Testis (tissue), 3 donors: ENCODE data around the gene ENTPD5. TPM values are rescaled to one million over a fixed set of nuclear protein-coding genes. Genes with fewer than 3 reads are reported as not detected.

ENCODE experiments used
- DNase-seq: peaks from one replicate; pipeline ENCODE4 v3.0.0-alpha.2; 2019
- H3K27ac ChIP-seq, 2 donors: fragments of 200-600 bp; sonication (generic); one replicate each; pipeline ENCODE4 v1.5.1; 2019
- H3K27me3 ChIP-seq: fragments of 200-600 bp; sonication (generic); one replicate; pipeline ENCODE4 v1.5.1; 2019
- H3K36me3 ChIP-seq: fragments of 200-600 bp; sonication (generic); one replicate; pipeline ENCODE4 v1.5.1; 2017; ENCODE audit warnings: low read depth; ENCODE audit errors: missing control alignments
- H3K4me1 ChIP-seq: fragments of 200-600 bp; sonication (generic); one replicate; pipeline ENCODE4 v1.5.1; 2019
- H3K4me3 ChIP-seq, 2 donors: fragments of 200-600 bp; sonication (generic); one replicate each; pipeline ENCODE4 v1.5.1; 2017 to 2019
- H3K9me3 ChIP-seq: fragments of 200-600 bp; sonication (generic); one replicate; pipeline ENCODE4 v1.5.1; 2017
- POLR2A ChIP-seq: fragments of 450-650 bp; IDR thresholded peaks from one replicate; pipeline ENCODE4 v1.6.1; 2017; ENCODE audit warnings: antibody characterized with exemption, mild to moderate bottlenecking, moderate library complexity
- WGBS, 2 donors: methylation state at CpG; one replicate each; pipeline ENCODE4 v1.1.5; 2018; 5-methylcytosine and 5-hydroxymethylcytosine counted together
- intact Hi-C: fragments of 100-400 bp; cut with DNase I; formaldehyde crosslinking; loops from one replicate; pipeline ENCODE4 v1.15.1; 2023; ENCODE audit warnings: low total_unique reads
- polyA plus RNA-seq: library from polyadenylated mRNA; stranded (reverse); fragments of 350-450 nt; fragmentation: Illumina TruSeq; extraction: RNeasy Lipid Tissue Mini Kit (QIAGEN cat#74804); gene quantifications from one replicate; pipeline ENCODE4 v1.2.3, GENCODE V29; 2014; ENCODE audit warnings: low read depth, low replicate concordance; ENCODE audit not compliant: insufficient read depth
- total RNA-seq, 2 donors: library from RNA; depleted of rRNA; stranded (reverse); fragments of >200 nt; gene quantifications; one replicate each; pipeline ENCODE4 v1.2.3, GENCODE V29; 2016
- TF ChIP-seq, protein P1 (sequence below), 3 experiments: fragments of 450-650 bp in 2 of 3; fragments of 200-600 bp in 1 of 3; sonication (generic) in 1 of 3; IDR thresholded peaks; one replicate each; pipeline ENCODE4 v1.5.1; 2016 to 2019; ENCODE audit warnings: antibody characterized with exemption in 3 of 3, mild to moderate bottlenecking in 2 of 3, moderate library complexity in 1 of 3

Gene ENTPD5
- total and polyA plus RNA-seq, 3 donors from 2014 or later, result 12.9 to 39.5 (median 20.3) TPM

GRCh38 chr14:74062809-74063150 is 43.7 kb upstream of the ENTPD5 start:
- no peak overlapping the region for H3K27ac ChIP-seq
- WGBS, 2 donors, result 91 to 98% methylated on average over 2 of the region's 2 CpGs
- TF ChIP-seq POLR2A, result no peak
- TF ChIP-seq, protein P1, sequence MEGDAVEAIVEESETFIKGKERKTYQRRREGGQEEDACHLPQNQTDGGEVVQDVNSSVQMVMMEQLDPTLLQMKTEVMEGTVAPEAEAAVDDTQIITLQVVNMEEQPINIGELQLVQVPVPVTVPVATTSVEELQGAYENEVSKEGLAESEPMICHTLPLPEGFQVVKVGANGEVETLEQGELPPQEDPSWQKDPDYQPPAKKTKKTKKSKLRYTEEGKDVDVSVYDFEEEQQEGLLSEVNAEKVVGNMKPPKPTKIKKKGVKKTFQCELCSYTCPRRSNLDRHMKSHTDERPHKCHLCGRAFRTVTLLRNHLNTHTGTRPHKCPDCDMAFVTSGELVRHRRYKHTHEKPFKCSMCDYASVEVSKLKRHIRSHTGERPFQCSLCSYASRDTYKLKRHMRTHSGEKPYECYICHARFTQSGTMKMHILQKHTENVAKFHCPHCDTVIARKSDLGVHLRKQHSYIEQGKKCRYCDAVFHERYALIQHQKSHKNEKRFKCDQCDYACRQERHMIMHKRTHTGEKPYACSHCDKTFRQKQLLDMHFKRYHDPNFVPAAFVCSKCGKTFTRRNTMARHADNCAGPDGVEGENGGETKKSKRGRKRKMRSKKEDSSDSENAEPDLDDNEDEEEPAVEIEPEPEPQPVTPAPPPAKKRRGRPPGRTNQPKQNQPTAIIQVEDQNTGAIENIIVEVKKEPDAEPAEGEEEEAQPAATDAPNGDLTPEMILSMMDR (IDR thresholded peaks at IDR 0.05), result no peak
- peaks cover 4% of the 10 kb centered on the region for H3K4me1 ChIP-seq
- no peaks in the 10 kb centered on the region for H3K27me3 ChIP-seq
- no peaks in the 10 kb centered on the region for H3K9me3 ChIP-seq
- no peak for DNase-seq
- no peak overlapping the region for H3K4me3 ChIP-seq
- H3K36me3 ChIP-seq, result no peaks in the 10 kb centered on the region
- intact Hi-C loops, result no loop called here

DNA sequence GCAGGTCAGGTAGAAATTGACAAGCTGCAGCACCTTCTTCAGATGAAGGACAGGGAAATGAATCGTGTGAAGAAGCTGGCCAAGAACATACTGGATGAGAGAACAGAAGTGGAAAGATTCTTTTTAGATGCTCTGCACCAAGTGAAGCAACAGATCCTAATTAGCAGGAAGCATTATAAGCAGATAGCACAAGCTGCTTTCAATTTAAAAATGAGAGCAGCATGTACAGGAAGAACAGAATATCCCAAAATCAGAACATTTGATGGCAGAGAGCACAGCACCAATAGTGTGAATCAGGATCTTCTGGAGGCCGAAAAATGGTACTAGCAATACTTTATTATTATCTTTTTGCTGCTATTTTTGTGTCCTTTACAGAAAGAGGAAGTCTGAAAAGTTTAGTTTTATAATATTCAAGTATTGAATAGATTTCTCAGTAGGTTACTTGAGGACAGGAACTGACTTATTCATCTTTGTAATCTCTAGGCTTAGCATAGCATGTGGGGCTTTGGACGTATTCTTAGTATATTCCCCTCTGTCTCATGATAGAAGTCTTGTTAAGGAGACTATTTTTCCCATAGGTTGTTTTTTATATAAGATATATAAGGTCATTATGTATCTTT is 30.9 kb upstream of the ENTPD5 start:
- H3K4me1 ChIP-seq, result no peaks in the 10 kb centered on the region
- TF ChIP-seq, protein P1 (IDR thresholded peaks at IDR 0.05), result no peak
- H3K4me3 ChIP-seq, result no peak overlapping the region
- intact Hi-C loops, result no loop called here
- no peaks in the 10 kb centered on the region for H3K27me3 ChIP-seq
- H3K36me3 ChIP-seq, result no peaks in the 10 kb centered on the region
- no peak for DNase-seq
- no peaks in the 10 kb centered on the region for H3K9me3 ChIP-seq
- 27 to 31% methylated on average over 3 of the region's 3 CpGs for WGBS, 2 donors
- no peak overlapping the region for H3K27ac ChIP-seq

DNA sequence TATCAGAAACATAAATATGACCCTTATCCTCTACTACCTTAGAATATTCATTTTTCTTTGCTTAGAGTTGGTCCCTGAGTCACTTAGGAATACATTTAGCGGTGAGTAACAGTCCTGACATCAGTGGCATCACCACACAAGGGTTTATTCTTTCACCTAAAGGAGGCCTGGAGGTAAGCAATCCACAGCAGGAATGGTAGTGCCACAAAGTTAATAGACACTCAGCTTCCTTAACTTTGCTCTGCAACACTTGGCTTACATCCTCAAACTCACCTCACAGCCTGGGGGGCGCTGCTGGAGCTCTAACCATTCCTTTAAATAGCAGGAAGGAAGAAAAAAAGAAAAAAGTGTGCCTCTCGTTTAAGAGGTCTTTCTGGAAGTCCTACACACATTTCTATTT is 29.2 kb upstream of the ENTPD5 start:
- 72 to 75% methylated on average over 3 of the region's 3 CpGs for WGBS, 2 donors
- DNase-seq, result no peak
- no peaks in the 10 kb centered on the region for H3K36me3 ChIP-seq

DNA sequence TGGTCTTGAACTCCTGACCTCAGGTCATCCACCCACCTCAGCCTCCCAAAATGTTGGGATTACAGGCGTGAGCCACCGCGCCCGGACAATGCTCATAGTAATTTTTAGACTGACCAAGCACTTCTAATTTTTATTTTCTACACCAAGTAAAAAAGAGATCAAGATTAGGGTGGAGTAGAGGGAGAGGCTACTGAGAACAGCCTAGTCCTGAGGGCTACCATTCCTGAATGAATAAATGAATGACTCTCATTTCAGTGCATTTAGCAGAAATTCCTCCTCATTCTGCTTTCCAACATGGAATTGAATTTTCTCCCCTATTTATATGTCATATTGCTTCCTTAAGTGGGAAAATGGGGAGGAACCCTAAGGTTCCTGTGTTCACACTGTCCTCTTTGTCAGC is 26.4 kb upstream of the ENTPD5 start:
- no peaks in the 10 kb centered on the region for H3K4me1 ChIP-seq
- intact Hi-C loops, result no loop called here
- 95% methylated on average over 4 of the region's 4 CpGs for WGBS, 2 donors
- H3K4me3 ChIP-seq, result no peak overlapping the region
- TF ChIP-seq, protein P1 (IDR thresholded peaks at IDR 0.05), result no peak
- TF ChIP-seq POLR2A, result no peak
- H3K36me3 ChIP-seq, result no peaks in the 10 kb centered on the region
- no peak overlapping the region for H3K27ac ChIP-seq
- H3K9me3 ChIP-seq, result no peaks in the 10 kb centered on the region
- no peaks in the 10 kb centered on the region for H3K27me3 ChIP-seq
- DNase-seq, result no peak

More for the DNA sequence above, 29.2 kb upstream of the ENTPD5 start:
- Histone ChIP-seq H3K9me3 (no peaks in the 10 kb centered on the region), H3K27ac (no peak overlapping the region), H3K4me1 (no peaks in the 10 kb centered on the region), H3K27me3 (no peaks in the 10 kb centered on the region), H3K4me3 (no peak overlapping the region)
- TF ChIP-seq, protein P1 (IDR thresholded peaks at IDR 0.05), result no peak
- no peak for TF ChIP-seq POLR2A
- intact Hi-C loops, result no loop called here

DNA sequence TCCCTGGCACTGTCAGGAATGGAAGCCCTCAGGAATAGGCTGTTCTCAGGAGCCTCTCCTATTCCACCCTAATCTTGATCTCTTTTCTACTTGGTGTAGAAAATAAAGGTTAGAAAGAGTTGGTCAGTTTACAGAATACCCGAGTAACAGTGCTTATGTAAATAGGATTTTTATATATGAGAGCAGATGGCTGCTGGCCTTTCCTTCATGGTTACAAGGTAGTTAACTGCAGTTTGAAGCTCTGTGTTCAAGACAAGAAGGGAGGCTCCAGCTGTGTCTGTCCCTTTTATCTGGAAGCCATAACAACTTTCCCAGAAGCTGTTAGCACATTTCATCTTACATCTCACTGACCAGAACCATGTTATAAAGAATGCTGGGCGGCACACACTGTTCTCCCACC is 23.2 kb upstream of the ENTPD5 start:
- DNase-seq, result no peak
- intact Hi-C loops, result no loop called here
- H3K9me3 ChIP-seq, result no peaks in the 10 kb centered on the region
- no peaks in the 10 kb centered on the region for H3K4me1 ChIP-seq
- H3K36me3 ChIP-seq, result no peaks in the 10 kb centered on the region
- WGBS, 2 donors, result 84 to 92% methylated on average over 2 of the region's 2 CpGs
- H3K27me3 ChIP-seq, result no peaks in the 10 kb centered on the region
- H3K27ac ChIP-seq, result no peak overlapping the region
- TF ChIP-seq POLR2A, result no peak
- TF ChIP-seq, protein P1 (IDR thresholded peaks at IDR 0.05), result no peak
- H3K4me3 ChIP-seq, result no peak overlapping the region
